Heart left ventricle (tissue), 13 donors: ENCODE measurements around the gene SNN.

ENCODE experiments used
- CTCF ChIP-seq, 12 donors: fragments of 200-600 bp; sonication (generic) in 4 of 12; IDR thresholded peaks; one replicate each; pipeline versions ENCODE4 v1.5.0 to v1.8.0; 2018 to 2022; ENCODE audit warnings: antibody characterized with exemption in 12 of 12, mild to moderate bottlenecking in 5 of 12
- POLR2A ChIP-seq, 2 donors: fragments of 450-650 bp; IDR thresholded peaks; one replicate each; pipeline ENCODE4 v1.6.1; 2017; ENCODE audit warnings: antibody characterized with exemption in 2 of 2, mild to moderate bottlenecking in 2 of 2, moderate library complexity in 2 of 2
- donor health status: ischemic (EF 13 %, LVEDD 7.1; RV severe dilation, severe dysfunction).
- donor health status: DM: no; HTN: yes; CAD: no.
- donor health status: DM: no; HTN: no; CAD: no.
- donor health status: ischemic (EF 25% LVEDD 6.9; RV normal size, moderate dysfunction).
- donor health status: ischemic (EF 25% LVEDD 5.7; RV mildly dilated, moderate dysfunction).
- donor health status: ischemic (EF 35%, LVEDD 5.7; RV mildly dilated, moderate dysfunction).
- donor health status: nonischemic (EF 11% LVEDD 7.7; RV severe dilation, severe dysfunction).
- donor health status: DM: yes; HTN: yes; CAD: no.
- donor health status: PGD.
- donor health status: ischemic (EF 29% LVEDD 5.4; RV normal size, mild dysfunction).
- donor health status: nonischemic (EF 23%, LVEDD 6.1; RV moderate dilation, normal function).

- TF ChIP-seq CTCF (IDR thresholded peaks at IDR 0.05) = no peak
- no peak for TF ChIP-seq POLR2A (IDR thresholded peaks at IDR 0.05)
Measured at GRCh38 chr16:11717811-11718210, 49.6 kb downstream of the SNN start.
